ENCODE data around the gene UNC93A.

Gene UNC93A

DNA sequence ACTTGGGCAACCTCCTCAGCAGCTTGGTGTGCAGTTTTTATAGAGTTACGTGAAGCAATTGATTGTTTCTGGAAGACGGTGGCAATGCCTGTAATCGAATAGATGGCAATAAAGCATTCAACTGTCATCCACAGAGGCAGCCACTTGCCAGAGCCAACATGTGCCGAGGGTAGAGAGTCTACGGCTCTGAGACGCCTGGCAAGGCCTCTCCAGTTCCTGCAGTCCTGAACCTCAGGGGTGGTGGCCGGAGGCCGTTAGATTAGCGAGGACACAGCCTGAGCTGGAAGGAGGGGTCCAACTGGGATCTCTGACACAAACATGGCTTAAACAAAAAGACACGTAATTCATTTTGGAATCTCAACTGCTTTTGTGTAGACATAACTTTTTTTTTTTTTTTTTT lies 33.0 kb downstream of the UNC93A start:
- Histone ChIP-seq H3K4me1 (ENCODE audit: insufficient read depth, low read length) (no peaks in the 10 kb centered on the region), H3K9me3 (ENCODE audit: control insufficient read depth, insufficient read depth, low read length) (no peaks in the 10 kb centered on the region), H3K9ac (ENCODE audit: low read depth, low read length) (no peak overlapping the region), H3K36me3 (ENCODE audit: insufficient read depth, low read length) (no peaks in the 10 kb centered on the region)

DNA sequence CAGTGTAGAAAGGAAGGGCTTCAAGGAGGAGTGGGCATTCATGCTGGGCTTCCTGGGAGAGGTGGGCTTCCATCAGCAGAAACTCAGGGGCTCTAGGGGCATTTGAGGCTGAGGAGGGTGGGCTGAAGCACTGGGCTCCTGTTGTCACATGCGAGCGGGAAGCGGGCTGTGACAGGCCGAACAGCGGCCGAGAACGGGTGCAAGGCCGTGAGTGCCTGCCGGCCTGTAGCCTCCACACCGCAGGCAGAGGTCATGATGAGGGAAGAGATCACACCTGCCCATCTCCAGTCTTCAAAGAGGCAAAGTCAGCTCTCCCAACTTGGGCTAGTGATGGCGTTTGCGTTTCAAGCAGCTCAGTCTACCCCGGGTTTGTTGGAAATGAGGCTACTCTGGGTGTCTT lies 34.7 kb downstream of the UNC93A start:
- no peaks in the 10 kb centered on the region for H3K4me1 ChIP-seq (ENCODE audit: insufficient read depth, low read length)
- no peaks in the 10 kb centered on the region for H3K36me3 ChIP-seq (ENCODE audit: insufficient read depth, low read length)
- H3K9ac ChIP-seq (ENCODE audit: low read depth, low read length): no peak overlapping the region
- no peaks in the 10 kb centered on the region for H3K9me3 ChIP-seq (ENCODE audit: control insufficient read depth, insufficient read depth, low read length)

DNA sequence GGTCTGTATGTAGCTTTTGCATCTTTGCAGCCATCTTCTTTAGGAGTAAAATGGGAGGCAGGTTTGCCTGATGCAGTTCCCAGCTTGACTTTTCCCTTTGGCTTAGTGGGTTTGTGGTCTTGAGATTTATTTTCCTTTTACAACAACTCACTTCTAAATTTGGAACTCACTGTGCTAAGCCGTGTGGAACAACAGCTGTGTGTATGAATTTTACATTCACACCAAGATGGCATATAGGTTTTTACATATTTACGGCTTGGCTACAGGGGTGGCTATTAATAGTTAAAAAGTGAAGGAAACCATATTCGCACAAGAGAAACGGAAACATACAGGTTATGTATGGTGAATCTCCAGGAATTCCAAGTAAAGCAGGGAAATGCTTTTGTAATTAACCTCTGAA lies 36.3 kb downstream of the UNC93A start:
- no peak overlapping the region for H3K9ac ChIP-seq (ENCODE audit: low read depth, low read length)
- H3K4me1 ChIP-seq (ENCODE audit: insufficient read depth, low read length): no peaks in the 10 kb centered on the region
- no peaks in the 10 kb centered on the region for H3K9me3 ChIP-seq (ENCODE audit: control insufficient read depth, insufficient read depth, low read length)
- H3K36me3 ChIP-seq (ENCODE audit: insufficient read depth, low read length): no peaks in the 10 kb centered on the region

DNA sequence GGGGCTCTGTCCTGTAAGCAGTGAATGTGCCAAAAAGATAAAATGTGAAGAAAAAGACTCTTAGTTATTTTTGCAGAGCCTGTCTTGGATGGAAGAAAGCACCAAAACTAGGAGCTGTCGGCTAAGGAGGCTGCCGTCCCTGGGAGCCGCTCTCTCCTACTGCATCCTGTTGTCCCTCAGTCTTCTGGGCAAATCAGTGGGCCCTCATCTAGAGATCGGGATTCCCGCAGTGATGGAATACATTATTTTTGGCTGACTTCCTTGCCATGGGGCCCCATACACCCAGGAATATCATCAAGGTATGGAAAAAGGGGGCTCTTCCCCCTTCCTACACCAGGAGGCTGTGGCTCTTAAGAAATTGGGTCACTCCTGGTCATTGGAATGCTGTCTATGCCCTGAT lies 37.0 kb downstream of the UNC93A start:
- Histone ChIP-seq H3K4me1 (ENCODE audit: insufficient read depth, low read length) (no peaks in the 10 kb centered on the region), H3K9ac (ENCODE audit: low read depth, low read length) (no peak overlapping the region), H3K36me3 (ENCODE audit: insufficient read depth, low read length) (no peaks in the 10 kb centered on the region), H3K9me3 (ENCODE audit: control insufficient read depth, insufficient read depth, low read length) (no peaks in the 10 kb centered on the region)

DNA sequence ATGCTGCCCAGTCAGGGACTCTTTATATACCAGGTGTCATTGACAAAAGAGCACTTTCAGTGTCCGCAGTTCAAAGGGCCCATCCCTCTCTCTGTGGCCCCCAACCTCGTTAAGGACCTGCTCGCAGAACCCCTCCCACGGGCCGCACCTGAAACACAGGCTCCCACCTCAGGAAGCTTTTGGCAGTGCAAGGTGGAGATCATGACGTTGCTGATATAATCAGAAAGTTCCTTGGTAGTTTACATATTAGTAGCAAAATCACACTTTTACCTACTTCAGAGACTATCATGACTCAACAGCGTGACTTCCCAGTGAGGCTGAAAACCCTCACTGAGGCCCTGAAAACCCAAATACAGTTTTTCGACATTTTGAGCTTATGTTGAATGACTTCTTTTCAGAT lies 37.9 kb downstream of the UNC93A start:
- H3K9me3 ChIP-seq (ENCODE audit: control insufficient read depth, insufficient read depth, low read length): no peaks in the 10 kb centered on the region
- H3K9ac ChIP-seq (ENCODE audit: low read depth, low read length): no peak overlapping the region
- H3K36me3 ChIP-seq (ENCODE audit: insufficient read depth, low read length): no peaks in the 10 kb centered on the region
- no peaks in the 10 kb centered on the region for H3K4me1 ChIP-seq (ENCODE audit: insufficient read depth, low read length)

DNA sequence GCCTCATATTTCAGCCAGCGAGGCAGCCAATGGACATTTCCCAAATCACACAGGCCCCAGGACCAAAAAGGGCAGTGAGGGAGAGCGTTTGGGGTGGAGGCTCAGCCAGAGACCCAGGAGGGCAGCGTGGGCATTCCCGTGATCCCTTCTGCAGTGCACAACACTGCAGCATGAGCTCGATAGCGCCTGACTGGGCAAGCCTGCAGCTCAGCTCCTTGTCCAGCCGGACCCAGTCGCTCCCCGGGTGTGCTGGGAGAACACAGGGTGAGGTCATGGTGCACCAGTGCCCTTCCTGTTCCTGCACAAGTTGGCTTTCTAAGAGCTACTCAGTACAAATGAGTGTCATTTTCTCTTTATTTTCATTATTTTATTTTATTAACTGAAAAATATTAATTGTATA lies 39.6 kb downstream of the UNC93A start:
- no peaks in the 10 kb centered on the region for H3K9me3 ChIP-seq (ENCODE audit: control insufficient read depth, insufficient read depth, low read length)
- no peaks in the 10 kb centered on the region for H3K36me3 ChIP-seq (ENCODE audit: insufficient read depth, low read length)
- H3K4me1 ChIP-seq (ENCODE audit: insufficient read depth, low read length): no peaks in the 10 kb centered on the region
- H3K9ac ChIP-seq (ENCODE audit: low read depth, low read length): no peak overlapping the region

DNA sequence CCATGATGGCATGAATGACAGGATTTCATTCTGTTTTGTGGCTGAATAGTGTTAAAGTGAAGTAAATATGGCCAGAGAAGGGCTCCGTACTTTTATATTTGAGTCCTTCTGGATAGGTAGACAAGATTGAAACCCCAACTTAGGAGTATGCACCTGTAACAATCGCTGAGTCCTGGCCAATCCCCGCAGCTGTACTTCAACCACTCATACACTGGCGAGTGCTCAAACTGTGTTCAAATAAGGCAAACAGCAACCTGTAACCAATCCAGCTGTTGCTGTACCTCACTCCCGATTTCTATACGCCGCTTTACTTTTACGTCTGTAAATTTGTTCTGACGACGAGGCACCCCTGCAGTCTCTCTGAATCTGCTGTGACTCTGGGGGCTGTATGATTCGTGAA lies 40.5 kb downstream of the UNC93A start:
- Histone ChIP-seq H3K9ac (ENCODE audit: low read depth, low read length) (no peak overlapping the region), H3K36me3 (ENCODE audit: insufficient read depth, low read length) (no peaks in the 10 kb centered on the region), H3K9me3 (ENCODE audit: control insufficient read depth, insufficient read depth, low read length) (no peaks in the 10 kb centered on the region)

DNA sequence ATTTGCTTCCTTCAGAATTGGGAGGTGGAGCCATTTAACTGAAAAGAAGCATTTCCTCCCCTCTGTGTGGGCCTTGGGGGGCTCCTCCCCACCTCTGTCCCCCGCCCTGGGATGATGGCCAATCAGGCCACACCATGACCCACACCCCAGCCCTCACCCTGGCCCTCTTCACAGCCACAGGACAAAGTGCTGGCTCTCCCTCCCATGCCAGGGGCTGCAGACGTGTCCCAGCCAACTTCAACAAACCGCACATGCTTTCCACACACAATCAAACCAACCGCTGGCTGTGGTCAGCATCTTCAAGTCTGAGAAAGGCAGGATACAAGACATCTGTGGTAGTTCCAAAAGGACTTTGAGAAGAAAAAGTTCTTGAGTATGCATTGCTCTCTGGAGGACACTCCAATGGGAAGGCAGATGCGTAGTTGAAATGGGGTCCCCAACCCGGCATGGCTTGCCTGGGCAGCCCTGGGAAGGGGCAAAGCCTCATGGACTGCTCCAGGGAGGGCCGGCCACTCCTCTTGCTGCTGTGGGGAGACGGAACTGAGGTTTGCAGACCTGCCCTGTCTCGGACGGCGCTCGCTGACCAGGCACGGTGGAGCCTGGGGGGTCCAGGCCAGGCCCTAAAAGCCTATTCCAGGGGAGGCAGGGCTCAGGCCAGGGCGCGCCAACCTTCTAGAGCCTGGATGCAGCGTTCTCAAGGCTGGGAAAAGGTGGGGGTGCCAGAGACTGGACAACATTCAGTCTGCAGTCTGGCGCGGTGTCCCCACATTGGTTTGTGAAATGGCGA lies 45.9 kb downstream of the UNC93A start:
- H3K9ac ChIP-seq (ENCODE audit: low read depth, low read length): no peak overlapping the region
- no peaks in the 10 kb centered on the region for H3K9me3 ChIP-seq (ENCODE audit: control insufficient read depth, insufficient read depth, low read length)
- no peaks in the 10 kb centered on the region for H3K36me3 ChIP-seq (ENCODE audit: insufficient read depth, low read length)
- H3K4me1 ChIP-seq (ENCODE audit: insufficient read depth, low read length): 0 out of 2 replicates have a peak, but pooled peaks cover under 1% of the 10 kb centered on the region

More for the DNA sequence above, 40.5 kb downstream of the UNC93A start:
- no peaks in the 10 kb centered on the region for H3K4me1 ChIP-seq (ENCODE audit: insufficient read depth, low read length)

DNA sequence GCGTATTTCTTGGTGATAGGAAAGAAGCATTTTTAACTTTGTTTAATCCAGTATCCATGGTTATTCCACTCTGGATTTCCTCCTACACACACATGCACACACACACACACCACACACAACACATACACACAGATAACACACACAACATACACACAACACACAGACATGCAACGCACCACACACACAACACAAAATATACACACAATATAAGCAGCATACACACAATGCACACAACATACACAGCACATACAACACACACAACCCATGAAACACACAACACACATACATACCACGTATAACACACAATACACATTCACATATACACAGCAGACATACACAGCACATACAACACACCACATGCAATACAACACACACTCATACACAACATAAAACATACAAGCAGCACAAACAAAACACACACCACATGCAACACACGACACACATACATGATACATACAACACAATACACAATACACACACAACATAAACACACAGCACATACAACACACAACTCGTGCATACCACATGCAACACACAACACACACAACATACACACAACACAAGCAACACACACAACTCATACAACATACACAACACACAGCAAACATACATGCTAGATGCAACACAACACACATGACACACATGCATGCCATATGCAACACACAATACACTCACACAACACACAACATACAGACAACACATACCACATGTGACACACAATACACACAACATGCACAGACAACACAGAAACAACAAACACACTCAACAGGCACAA lies 46.7 kb downstream of the UNC93A start:
- no peak overlapping the region for H3K9ac ChIP-seq (ENCODE audit: low read depth, low read length)
- H3K9me3 ChIP-seq (ENCODE audit: control insufficient read depth, insufficient read depth, low read length): no peaks in the 10 kb centered on the region
- H3K36me3 ChIP-seq (ENCODE audit: insufficient read depth, low read length): no peaks in the 10 kb centered on the region
- 0 out of 2 replicates have a peak, but pooled peaks cover 5% of the 10 kb centered on the region for H3K4me1 ChIP-seq (ENCODE audit: insufficient read depth, low read length)

DNA sequence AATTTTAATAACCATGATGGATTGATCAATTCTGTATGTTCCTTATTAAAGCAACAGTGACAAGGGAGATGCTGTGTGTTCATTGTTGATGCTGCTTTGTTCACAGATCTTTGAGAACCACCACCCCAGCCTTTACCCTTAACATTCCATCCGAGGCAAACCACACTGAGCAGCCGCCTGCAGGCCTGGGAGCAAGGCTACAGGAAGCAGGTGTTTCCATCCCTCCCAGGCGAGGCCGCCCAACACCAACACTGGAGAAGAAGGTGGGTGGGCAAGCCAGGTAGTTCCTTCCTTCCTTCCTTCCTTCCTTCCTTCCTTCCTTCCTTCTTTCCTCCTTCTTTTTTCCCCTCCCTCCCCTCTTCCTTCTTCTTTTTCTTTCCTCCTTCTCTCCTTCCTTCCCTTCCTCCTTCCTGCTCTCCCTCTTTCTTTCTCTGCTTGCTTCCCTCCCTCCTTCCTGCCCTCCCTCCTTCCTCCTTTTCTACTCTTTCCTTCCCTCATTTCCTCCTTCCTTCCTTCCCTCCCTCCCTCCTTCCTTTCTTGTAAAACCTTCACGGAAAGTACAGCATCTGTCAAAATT lies 47.5 kb downstream of the UNC93A start:
- H3K36me3 ChIP-seq (ENCODE audit: insufficient read depth, low read length): no peaks in the 10 kb centered on the region
- no peaks in the 10 kb centered on the region for H3K9me3 ChIP-seq (ENCODE audit: control insufficient read depth, insufficient read depth, low read length)
- H3K4me1 ChIP-seq (ENCODE audit: insufficient read depth, low read length): 0 out of 2 replicates have a peak, but pooled peaks cover 5% of the 10 kb centered on the region
- H3K9ac ChIP-seq (ENCODE audit: low read depth, low read length): no peak overlapping the region

DNA sequence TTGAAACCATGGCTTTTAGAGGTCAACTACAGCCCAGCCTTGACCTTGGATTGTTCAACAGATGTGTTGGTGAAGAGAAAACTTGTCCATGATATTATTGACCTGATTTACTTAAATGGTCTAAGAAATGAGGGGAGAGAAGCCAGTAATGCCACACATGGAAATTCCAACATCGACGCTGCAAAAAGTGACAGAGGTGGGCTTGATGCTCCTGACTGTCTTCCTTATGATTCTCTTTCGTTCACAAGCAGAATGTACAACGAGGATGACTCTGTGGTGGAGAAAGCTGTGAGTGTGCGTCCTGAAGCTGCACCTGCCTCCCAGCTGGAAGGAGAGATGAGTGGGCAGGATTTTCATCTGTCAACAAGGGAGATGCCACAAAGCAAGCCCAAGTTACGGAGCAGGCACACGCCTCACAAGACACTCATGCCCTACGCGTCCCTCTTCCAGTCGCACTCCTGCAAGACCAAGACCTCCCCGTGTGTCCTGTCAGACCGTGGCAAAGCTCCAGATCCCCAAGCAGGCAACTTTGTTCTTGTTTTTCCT lies 50.0 kb downstream of the UNC93A start:
- H3K36me3 ChIP-seq (ENCODE audit: insufficient read depth, low read length): no peaks in the 10 kb centered on the region
- no peak overlapping the region for H3K9ac ChIP-seq (ENCODE audit: low read depth, low read length)
- H3K4me1 ChIP-seq (ENCODE audit: insufficient read depth, low read length): 0 out of 2 replicates have a peak, but pooled peaks cover 5% of the 10 kb centered on the region

DNA sequence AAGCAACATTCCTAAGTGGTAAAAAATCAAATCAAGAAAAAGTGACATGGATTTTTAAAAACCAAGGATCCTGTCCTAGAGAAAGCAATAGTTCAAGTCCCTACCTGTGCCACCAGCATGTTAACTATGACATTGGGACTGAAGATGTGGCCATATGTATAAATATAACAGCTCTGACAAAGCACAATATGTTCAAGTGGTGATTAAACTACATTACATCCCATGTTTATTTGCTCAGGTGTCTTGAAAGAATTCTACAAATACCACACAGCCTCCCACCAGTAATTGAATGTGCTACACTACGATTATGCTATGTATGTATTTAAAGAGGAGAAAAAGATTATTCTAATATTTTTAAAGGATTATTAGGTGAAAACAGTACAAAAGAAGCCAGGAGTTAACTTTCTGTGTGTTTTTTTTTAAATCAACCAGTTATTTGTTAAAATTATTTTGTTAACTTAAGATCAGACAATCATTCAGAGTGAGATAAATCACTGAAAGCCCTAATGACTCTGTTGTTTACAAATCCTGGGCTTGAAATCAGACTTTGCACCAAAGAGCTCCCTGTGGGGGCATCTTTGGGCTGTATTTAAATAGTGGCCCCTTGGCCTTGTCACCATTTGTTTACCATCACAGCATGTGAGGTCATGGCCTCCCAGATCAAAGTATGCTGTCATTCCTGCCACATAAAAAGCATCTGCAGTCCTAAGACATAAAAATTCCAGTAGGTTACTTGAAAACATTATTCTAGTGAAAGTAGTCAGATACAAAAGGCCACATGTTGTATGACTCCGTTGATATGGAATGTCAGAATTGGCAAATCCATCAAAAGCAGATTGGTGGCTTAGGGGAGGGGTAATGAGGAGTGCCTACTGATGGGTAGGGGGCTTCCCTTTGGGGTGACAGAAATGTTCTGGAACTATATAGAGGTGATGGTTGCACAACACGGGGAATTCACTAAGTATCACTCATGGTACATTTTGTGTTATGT lies 50.8 kb downstream of the UNC93A start:
- Histone ChIP-seq H3K4me1 (ENCODE audit: insufficient read depth, low read length) (0 out of 2 replicates have a peak, but pooled peaks cover 5% of the 10 kb centered on the region), H3K36me3 (ENCODE audit: insufficient read depth, low read length) (no peaks in the 10 kb centered on the region), H3K9me3 (ENCODE audit: control insufficient read depth, insufficient read depth, low read length) (no peaks in the 10 kb centered on the region), H3K9ac (ENCODE audit: low read depth, low read length) (no peak overlapping the region)

More for the DNA sequence above, 50.0 kb downstream of the UNC93A start:
- no peaks in the 10 kb centered on the region for H3K9me3 ChIP-seq (ENCODE audit: control insufficient read depth, insufficient read depth, low read length)

DNA sequence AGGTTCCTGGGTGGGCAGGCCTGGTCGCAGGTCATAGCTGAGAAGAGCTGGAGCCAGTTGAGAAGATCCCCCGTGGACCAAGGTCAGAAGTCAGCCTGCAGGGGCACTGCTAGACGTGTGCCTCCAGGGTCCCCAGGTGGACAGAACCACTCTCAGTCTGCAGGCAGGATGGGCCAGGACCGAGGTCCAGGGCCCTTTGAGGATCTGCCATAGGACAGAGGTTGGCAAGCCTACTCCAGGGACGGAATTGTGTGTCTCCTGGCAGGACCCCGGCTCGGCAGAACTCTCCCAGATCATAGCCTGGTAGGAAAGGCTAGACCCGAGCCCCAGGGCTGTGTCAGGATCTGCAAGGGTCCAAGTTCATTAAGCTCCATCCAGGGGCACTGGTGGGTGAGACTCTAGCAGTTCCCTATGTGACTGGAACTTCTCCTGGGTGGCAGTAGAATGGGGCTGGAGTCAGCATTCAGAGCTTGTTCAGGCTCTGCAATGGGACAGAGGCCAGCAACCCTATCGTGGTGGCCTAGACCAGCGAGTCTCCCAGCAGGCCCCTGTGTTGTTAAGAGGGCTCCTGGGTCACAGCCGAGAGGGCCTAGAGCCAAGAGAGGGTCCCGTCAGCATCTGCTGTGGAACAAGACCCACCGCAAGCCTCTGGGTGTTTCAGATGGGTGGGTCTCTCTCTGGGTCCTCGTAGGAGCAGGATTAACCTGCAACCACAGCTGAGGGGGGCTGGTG lies 51.9 kb downstream of the UNC93A start:
- no peak overlapping the region for H3K9ac ChIP-seq (ENCODE audit: low read depth, low read length)
- no peaks in the 10 kb centered on the region for H3K36me3 ChIP-seq (ENCODE audit: insufficient read depth, low read length)
- H3K9me3 ChIP-seq (ENCODE audit: control insufficient read depth, insufficient read depth, low read length): no peaks in the 10 kb centered on the region
- H3K4me1 ChIP-seq (ENCODE audit: insufficient read depth, low read length): 0 out of 2 replicates have a peak, but pooled peaks cover 5% of the 10 kb centered on the region

Measured in ES-I3 (cell line).